GM18502 (cell line): ENCODE results near the gene PLD3.
"Not testable (repeated sequence)": the region's sequence is repeated elsewhere in the genome, so short reads cannot be mapped to it uniquely, and the experiment has no call there.

Experiments used
- ATAC-seq: cut with Tn5 transposase; IDR thresholded peaks from one replicate; pipeline ENCODE4 v1.9.1; 2021; ENCODE audit warnings: mild to moderate bottlenecking; ENCODE audit not compliant: unreplicated experiment, poor library complexity

Gene PLD3

GRCh38 chr19:40407714-40408597 is 59.5 kb downstream of the PLD3 start:
- ATAC-seq = no peak

DNA sequence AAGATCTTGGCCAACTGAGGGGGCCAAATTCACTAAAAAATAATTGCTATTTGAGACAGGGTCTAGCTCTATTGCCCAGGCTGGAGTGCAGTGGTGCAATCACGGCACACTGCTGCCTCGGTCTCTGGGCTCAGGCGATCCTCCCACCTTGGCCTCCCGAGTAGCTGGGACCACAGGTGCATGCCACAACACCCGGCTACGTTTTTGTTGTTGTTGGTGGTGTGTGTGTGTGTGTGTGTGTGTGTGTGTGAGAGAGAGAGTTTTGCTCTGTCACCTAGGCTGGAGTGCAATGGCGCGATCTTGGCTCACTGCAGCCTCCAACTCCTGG is 60.1 kb downstream of the PLD3 start:
- not testable (repeated sequence) for ATAC-seq

- ATAC-seq = no peak
Measured at GRCh38 chr19:40410030-40410389, 61.5 kb downstream of the PLD3 start.

DNA sequence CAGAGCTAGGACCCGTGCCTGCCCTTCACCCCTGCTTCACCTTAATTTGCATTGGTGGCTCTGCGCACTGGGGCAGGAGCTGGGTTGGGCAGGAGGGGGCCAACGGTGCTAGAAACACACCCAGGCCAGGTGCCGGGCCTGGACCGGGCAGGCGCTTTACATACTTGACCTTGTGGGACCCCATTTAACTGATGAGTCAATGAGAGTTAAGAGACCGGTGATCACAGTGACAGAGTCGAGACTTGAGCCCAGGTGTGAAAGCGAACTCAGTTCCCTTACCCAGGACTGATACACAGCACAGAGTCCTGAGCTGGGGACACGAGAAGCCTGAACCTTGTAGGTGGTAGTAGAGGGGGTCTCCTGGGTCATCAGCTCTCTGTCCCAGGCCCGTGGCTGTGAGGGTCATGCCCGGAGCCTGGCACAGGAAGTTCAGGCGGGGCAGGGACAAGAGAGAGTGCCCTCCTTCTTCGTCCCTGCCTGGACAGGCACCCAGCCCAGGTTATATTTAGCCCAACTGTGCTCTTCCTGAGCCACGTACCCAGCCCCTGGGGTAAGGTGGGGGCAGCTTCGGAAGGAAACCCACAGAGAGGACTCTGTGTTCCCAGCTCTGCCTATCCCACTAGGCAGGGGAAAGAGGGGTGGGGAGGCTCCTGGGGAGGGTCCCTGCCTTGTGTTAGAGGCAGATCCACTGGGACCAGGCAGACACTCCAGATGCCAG is 62.8 kb downstream of the PLD3 start:
- ATAC-seq = no peak

- no peak for ATAC-seq
Measured at GRCh38 chr19:40411958-40412499, 63.5 kb downstream of the PLD3 start.

- ATAC-seq = no peak
Measured at GRCh38 chr19:40412866-40413265, 64.4 kb downstream of the PLD3 start.

DNA sequence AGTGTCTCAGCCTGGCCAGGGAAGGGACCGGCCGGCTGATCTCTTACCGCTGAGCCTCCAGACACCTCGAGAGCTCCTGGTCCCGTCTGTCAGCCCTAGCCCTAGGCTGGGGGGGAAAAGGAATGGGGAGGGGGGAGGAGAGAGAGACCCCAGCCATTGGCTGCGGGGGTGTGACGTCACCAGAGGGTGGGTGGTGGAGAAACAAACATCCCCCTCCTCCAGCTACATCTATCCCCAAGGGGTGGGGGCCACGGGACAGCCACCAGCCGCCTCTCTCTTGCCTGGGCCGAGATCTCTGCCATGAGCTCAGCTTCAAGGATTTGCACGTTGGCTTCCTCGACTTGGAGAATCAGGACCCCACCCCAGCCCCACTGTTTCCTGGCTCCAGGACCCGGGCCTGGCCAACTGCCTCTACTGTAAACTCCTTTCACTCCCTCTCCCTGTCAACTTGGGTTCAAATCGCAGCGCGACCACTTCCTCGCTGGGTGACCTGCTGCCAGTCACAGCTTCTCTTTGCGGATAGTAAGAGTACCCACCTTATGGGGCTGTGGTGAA is 64.9 kb downstream of the PLD3 start, which contains the start of gene PRX:
TSS of gene PRX (minus strand) at position 88 of the 555 bp plus-strand sequence. CDS start 5,446 bp downstream, outside the sequence.
- no peak for ATAC-seq

DNA sequence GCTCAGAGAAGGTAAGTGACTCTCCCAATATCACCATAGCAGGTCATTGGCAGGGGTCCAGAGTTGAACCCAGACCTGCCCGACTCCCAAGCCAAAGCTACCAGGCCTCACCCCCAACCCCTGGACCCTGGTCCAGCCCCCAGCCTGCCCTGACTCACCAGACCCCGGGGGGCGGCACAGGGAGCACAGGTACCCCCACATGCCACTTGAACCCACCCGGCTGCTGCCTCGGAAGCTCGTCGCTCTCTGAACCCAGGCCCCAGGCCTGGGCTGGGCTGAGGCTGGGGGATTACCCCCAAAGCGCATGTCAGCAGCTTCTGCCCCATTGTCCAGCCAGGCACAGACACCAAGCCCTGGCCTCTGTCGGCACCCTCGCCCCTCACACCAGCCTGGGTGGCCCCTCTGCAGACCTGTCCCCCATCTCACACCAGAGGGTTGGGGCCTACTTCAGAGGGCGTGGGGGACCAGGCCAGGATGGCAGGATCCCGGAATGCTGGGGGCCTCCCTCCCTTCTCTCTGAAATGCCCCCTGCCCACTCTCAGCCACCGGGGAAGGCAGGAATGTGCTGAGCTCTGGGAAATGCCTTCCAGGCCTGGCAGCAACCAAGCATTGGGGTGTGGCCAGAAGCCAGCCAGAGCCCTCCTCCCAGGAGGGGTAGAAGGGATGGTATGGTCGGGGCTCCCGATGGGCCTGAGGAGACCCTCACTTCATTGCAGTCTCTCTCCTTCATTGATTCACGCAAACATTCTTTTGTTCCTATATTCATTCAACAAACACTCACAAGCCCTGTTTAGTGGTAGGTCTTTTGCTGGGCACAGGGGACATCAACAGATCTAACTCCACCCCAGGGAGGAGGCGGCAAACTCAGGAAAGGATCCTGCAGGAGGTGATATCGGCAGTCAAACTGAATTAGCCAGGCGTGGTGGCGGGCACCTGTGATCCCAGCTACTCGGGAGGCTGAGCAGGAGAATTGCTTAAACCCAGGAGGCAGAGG is 66.3 kb downstream of the PLD3 start:
- no peak for ATAC-seq

DNA sequence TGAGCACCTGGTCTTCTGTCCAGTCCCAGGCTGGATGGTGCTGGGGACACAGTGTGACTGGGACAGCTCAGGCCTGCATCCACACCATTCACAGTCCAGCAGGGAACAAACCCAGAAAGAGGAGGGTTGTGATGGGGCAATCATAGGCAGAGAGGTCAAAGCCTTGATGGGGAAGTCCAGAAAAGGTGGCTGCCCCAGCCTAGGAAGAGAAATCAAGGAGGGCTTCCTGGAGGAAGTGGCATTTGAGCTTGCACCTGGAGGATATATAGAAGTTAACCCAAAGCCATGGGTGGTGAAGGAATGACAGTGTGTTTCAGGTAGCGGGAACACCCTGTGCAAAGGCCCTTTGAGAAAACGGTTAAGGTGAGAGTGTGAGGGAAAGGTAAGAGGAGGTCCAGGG is 67.3 kb downstream of the PLD3 start:
- no peak for ATAC-seq

- no peak for ATAC-seq
Measured at GRCh38 chr19:40416918-40417642, 68.6 kb downstream of the PLD3 start.

DNA sequence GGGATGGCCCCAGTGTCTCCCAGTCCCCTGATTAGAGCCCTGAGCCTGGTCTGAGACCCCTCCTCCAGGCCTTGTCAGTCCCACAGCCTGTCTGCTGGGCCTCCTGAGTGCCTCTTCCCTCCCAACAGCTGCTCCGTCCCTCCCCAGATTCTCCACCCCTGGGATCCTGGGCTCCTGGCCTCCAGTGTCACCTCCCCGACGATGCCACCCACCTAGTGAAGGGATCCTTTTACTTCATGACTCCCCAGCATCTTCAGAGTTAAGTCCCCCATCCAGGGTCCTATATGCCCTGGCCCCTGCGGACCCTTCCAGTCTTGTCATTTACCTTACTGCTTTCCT is 69.1 kb downstream of the PLD3 start:
- no peak for ATAC-seq

DNA sequence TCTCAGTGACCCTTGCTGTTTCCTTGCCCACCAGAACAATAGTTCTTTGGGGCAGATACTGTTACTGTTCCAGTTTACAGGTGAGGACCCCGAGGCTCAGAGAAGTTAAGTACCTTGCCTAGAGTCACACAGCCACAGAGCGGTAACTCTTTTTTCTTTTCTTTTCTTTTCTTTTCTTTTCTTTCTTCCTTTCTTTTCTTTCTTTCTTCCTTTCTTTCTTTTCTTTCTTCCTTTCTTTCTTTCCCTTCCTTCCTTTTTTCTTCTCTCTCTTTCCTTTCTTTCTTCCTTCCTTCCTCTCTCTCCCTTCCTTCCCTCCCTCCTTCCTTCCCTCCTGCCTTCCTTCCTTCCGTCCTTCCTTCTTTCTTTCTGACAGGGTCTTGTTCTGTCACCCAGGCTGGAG is 69.5 kb downstream of the PLD3 start:
- no peak for ATAC-seq

GRCh38 chr19:40419066-40419612 is 70.6 kb downstream of the PLD3 start:
- ATAC-seq = no peak

- ATAC-seq = no peak
Measured at GRCh38 chr19:40419780-40420179, 71.3 kb downstream of the PLD3 start.

- no peak for ATAC-seq
Measured at GRCh38 chr19:40420451-40420765, 71.9 kb downstream of the PLD3 start.

- ATAC-seq = peak; percentile 43
Measured at GRCh38 chr19:40420766-40421765, 72.6 kb downstream of the PLD3 start.

- no peak for ATAC-seq
Measured at GRCh38 chr19:40421993-40422747, 73.7 kb downstream of the PLD3 start.
